ENCODE results near the gene BICC1. TPM values are rescaled to one million over a fixed set of nuclear protein-coding genes. Genes with fewer than 3 reads are reported as not detected.

The BICC1 gene
- total and polyA plus RNA-seq, 2 of the 4 experiments (the other 2 are of a cell fraction) = 5.7 to 42.5 TPM

- H3K27ac ChIP-seq (ENCODE audit: insufficient read depth, low read length) = peak overlapping the region; percentile 40; the same call in 1 of the 2 replicates
- dilution Hi-C loops (cut with HindIII; ENCODE audit: low sequenced_read_pairs, unreplicated experiment) = no loop called here
- no peaks in the 10 kb centered on the region for H3K36me3 ChIP-seq (ENCODE audit: control insufficient read depth, insufficient read depth, low read length)
- ChIA-PET POLR2A (ENCODE audit: unreplicated experiment) (no interaction called here), CTCF (no interaction called here)
- no peaks in the 10 kb centered on the region for H3K27me3 ChIP-seq (ENCODE audit: control insufficient read depth, insufficient read depth, low read length)
- H3K18ac ChIP-seq (ENCODE audit: low read depth, low read length) = peak overlapping the region; percentile 16; the same call in 1 of the 2 replicates
- H3K23ac ChIP-seq (ENCODE audit: low read depth, low read length) = no peak overlapping the region
- no peak overlapping the region for H2BK15ac ChIP-seq (ENCODE audit: low read depth, low read length)
- H3K4me2 ChIP-seq (ENCODE audit: low read depth, low read length) = no peak overlapping the region
- H2BK5ac ChIP-seq (ENCODE audit: low read depth, low read length, poor library complexity, severe bottlenecking) = no peak overlapping the region
- BruUV-seq (replicated peaks) = no TSS peak
- no peak overlapping the region for H4K8ac ChIP-seq (ENCODE audit: low read depth in 2 of 2, low read length in 2 of 2)
- H3K56ac ChIP-seq (ENCODE audit: extremely low read depth, insufficient read depth, low read length) = no peak overlapping the region
- H3K9ac ChIP-seq (ENCODE audit: low read depth, low read length) = no peak overlapping the region
- H3K9me1 ChIP-seq (ENCODE audit: insufficient read depth, low read length) = peaks cover 9% of the 10 kb centered on the region
- no peak overlapping the region for H2BK120ac ChIP-seq (ENCODE audit: low read depth, low read length)
- no peak for ATAC-seq (ENCODE audit: low read depth)
- intact Hi-C loops (cut with micrococcal nuclease) = no loop called here
- no peaks in the 10 kb centered on the region for H4K20me1 ChIP-seq (ENCODE audit: insufficient read depth, low read length)
- no peak overlapping the region for H3K4ac ChIP-seq (ENCODE audit: low read depth, low read length)
- H4K5ac ChIP-seq (ENCODE audit: low read depth, low read length) = peak overlapping the region; percentile 22; the same call in 1 of the 2 replicates
- no peak overlapping the region for H4K91ac ChIP-seq (ENCODE audit: insufficient read depth, low read depth, low read length)
- DNase-seq = no peak
- no CpG with 5 or more reads among the region's 8 CpGs for WGBS, 2 experiments (ENCODE audit: extremely low coverage in 2 of 2, insufficient read length in 1 of 2)
- no peak overlapping the region for H2AFZ ChIP-seq (replicated peaks; ENCODE audit: low read length, poor library complexity)
- H3K4me1 ChIP-seq (ENCODE audit: control insufficient read depth, insufficient read depth, low read length) = peaks cover 16% of the 10 kb centered on the region
- 0 out of 2 replicates have a peak, but pooled peaks cover 2% of the 10 kb centered on the region for H3K9me3 ChIP-seq (ENCODE audit: control insufficient read depth, insufficient read depth, low read length)
- in situ Hi-C loops (cut with MboI; ENCODE audit: low sequenced_read_pairs) = no loop called here
- H2BK20ac ChIP-seq (ENCODE audit: low read depth, low read length) = no peak overlapping the region
- H2AK5ac ChIP-seq (ENCODE audit: low read depth, low read length) = no peak overlapping the region
- TF ChIP-seq POLR2A (IDR thresholded peaks at IDR 0.05; ENCODE audit: low read depth, low read length) = no peak
- no peak for TF ChIP-seq CHD1 (IDR thresholded peaks at IDR 0.05; ENCODE audit: low read depth, low read length)
- TF ChIP-seq CEBPB (IDR thresholded peaks at IDR 0.05; ENCODE audit: low read depth, low read length) = no peak
- no peak for TF ChIP-seq RAD21 (IDR thresholded peaks at IDR 0.05; ENCODE audit: low read length)
- TF ChIP-seq RFX5 (IDR thresholded peaks at IDR 0.05; ENCODE audit: low read depth, low read length) = no peak
- no peak for TF ChIP-seq RCOR1 (IDR thresholded peaks at IDR 0.05; ENCODE audit: insufficient replicate concordance, low read length)
- TF ChIP-seq FOS (IDR thresholded peaks at IDR 0.05; ENCODE audit: low read depth, low read length) = no peak
- TF ChIP-seq BHLHE40 (IDR thresholded peaks at IDR 0.05; ENCODE audit: low read depth, low read length) = no peak
- TF ChIP-seq MAZ (IDR thresholded peaks at IDR 0.05; ENCODE audit: borderline replicate concordance, low read depth, low read length) = no peak
- TF ChIP-seq SMC3 (IDR thresholded peaks at IDR 0.05; ENCODE audit: low read depth, low read length) = no peak
- no peak for TF ChIP-seq CTCF (conservative IDR thresholded peaks at IDR 0.05; ENCODE audit: low read depth, low read length)
- TF ChIP-seq MAFK (IDR thresholded peaks at IDR 0.05; ENCODE audit: low read depth, low read length) = no peak
- no peak for TF ChIP-seq NFE2L2 (IDR thresholded peaks at IDR 0.05; ENCODE audit: low read depth, low read length)
- H2AK9ac ChIP-seq (replicated peaks; ENCODE audit: low read depth, low read length, poor library complexity) = no peak overlapping the region
- peaks cover 29 to 54% of the 10 kb centered on the region in 2 experiments for H3K79me1 ChIP-seq (ENCODE audit: low read depth in 1 of 2, low read length in 2 of 2)
- no peak overlapping the region for H3K4me3 ChIP-seq (ENCODE audit: insufficient read depth, low read depth, low read length)
- H3K14ac ChIP-seq (replicated peaks; ENCODE audit: low read depth, low read length) = no peak overlapping the region
Observed at GRCh38 chr10:58578366-58578765, 65.7 kb downstream of the BICC1 start.

Measured in IMR-90 (cell line).